ENCODE data around the gene FBXO38. TPM values are rescaled to one million over a fixed set of nuclear protein-coding genes. Genes with fewer than 3 reads are reported as not detected.

Gene FBXO38
- total and polyA plus RNA-seq, 12 donors = 12.3 to 88.2 (median 41.9) TPM

- 69 to 80% (median 72%) methylated on average over 4 of the region's 4 CpGs for WGBS, 4 donors
- DNase-seq = peak in 1 of 7 donors; percentile 16
- H3K4me1 ChIP-seq (replicated peaks in 1 of 2) = no peaks in the 10 kb centered on the region
- H3K9me3 ChIP-seq (replicated peaks in 1 of 3) = no peaks in the 10 kb centered on the region
- no peaks in the 10 kb centered on the region for H3K27me3 ChIP-seq
- H3K4me3 ChIP-seq = no peak overlapping the region
- no peak for TF ChIP-seq CTCF (IDR thresholded peaks at IDR 0.05)
- no peak for TF ChIP-seq POLR2A (IDR thresholded peaks at IDR 0.05)
- H3K27ac ChIP-seq = no peak overlapping the region
- intact Hi-C loops (cut with DNase I) = no loop called here
- H3K36me3 ChIP-seq (replicated peaks in 1 of 2) = no peaks in the 10 kb centered on the region
These were observed 85.8 kb downstream of the FBXO38 start for GRCh38 chr5:148469501-148469935.

GRCh38 chr5:148471379-148471778 lies 87.6 kb downstream of the FBXO38 start:
- TF ChIP-seq POLR2A (IDR thresholded peaks at IDR 0.05) (no peak), CTCF (IDR thresholded peaks at IDR 0.05) (no peak)
- intact Hi-C loops (cut with DNase I) = no loop called here
- no peaks in the 10 kb centered on the region for H3K9me3 ChIP-seq (replicated peaks in 1 of 3)
- H3K27ac ChIP-seq = no peak overlapping the region
- no peaks in the 10 kb centered on the region for H3K4me1 ChIP-seq (replicated peaks in 1 of 2)
- 76 to 93% (median 88%) methylated on average over 2 of the region's 2 CpGs for WGBS, 4 donors
- H3K36me3 ChIP-seq (replicated peaks in 1 of 2) = no peaks in the 10 kb centered on the region
- no peaks in the 10 kb centered on the region for H3K27me3 ChIP-seq
- DNase-seq = no peak
- H3K4me3 ChIP-seq = no peak overlapping the region

GRCh38 chr5:148474025-148474511 lies 90.3 kb downstream of the FBXO38 start:
- DNase-seq = peak; percentile 41 to 81 (median 66)
- intact Hi-C loops (cut with DNase I) = no loop called here

GRCh38 chr5:148476302-148476701 lies 92.5 kb downstream of the FBXO38 start:
- Histone ChIP-seq H3K9me3 (replicated peaks in 1 of 3) (no peaks in the 10 kb centered on the region), H3K27ac (no peak overlapping the region), H3K36me3 (replicated peaks in 1 of 2) (no peaks in the 10 kb centered on the region), H3K4me3 (no peak overlapping the region), H3K27me3 (no peaks in the 10 kb centered on the region), H3K4me1 (replicated peaks in 1 of 2) (no peaks in the 10 kb centered on the region)
- DNase-seq = no peak
- intact Hi-C loops (cut with DNase I) = no loop called here
- WGBS, 4 donors = 80 to 89% (median 85%) methylated on average over 3 of the region's 3 CpGs
- TF ChIP-seq CTCF (IDR thresholded peaks at IDR 0.05) = no peak
- no peak for TF ChIP-seq POLR2A (IDR thresholded peaks at IDR 0.05)

More at GRCh38 chr5:148474025-148474511, 90.3 kb downstream of the FBXO38 start:
- Histone ChIP-seq H3K27me3 (no peaks in the 10 kb centered on the region), H3K36me3 (replicated peaks in 1 of 2) (no peaks in the 10 kb centered on the region), H3K27ac (peak overlapping the region in 3 of 5 donors; percentile 52 to 77 (median 69)), H3K4me3 (peak overlapping the region in 1 of 4 donors; percentile 44), H3K4me1 (replicated peaks in 1 of 2) (no peaks in the 10 kb centered on the region), H3K9me3 (replicated peaks in 1 of 3) (no peaks in the 10 kb centered on the region)
- WGBS, 4 donors = 48 to 67% (median 60%) methylated on average over 8 of the region's 8 CpGs
- TF ChIP-seq POLR2A (IDR thresholded peaks at IDR 0.05) (no peak), CTCF (IDR thresholded peaks at IDR 0.05) (no peak)

All from adrenal gland (tissue), 12 donors.